ENCODE measurements around the gene DRGX.

Gene DRGX

GRCh38 chr10:49407552-49408137 lies 11.8 kb upstream of the DRGX start:
- peak; percentile 14 for DNase-seq (ENCODE audit: low read depth)
- peak; percentile 99 for TF ChIP-seq CTCF (conservative IDR thresholded peaks at IDR 0.05; ENCODE audit: low read depth, low read length)
- H3K4me3 ChIP-seq (ENCODE audit: low read length), result no peak overlapping the region

GRCh38 chr10:49407151-49407550 lies 11.3 kb upstream of the DRGX start:
- DNase-seq (ENCODE audit: low read depth), result no peak

GRCh38 chr10:49404321-49404878 lies 8.5 kb upstream of the DRGX start:
- DNase-seq (ENCODE audit: low read depth), result no peak
- no peak overlapping the region for H3K4me3 ChIP-seq (ENCODE audit: low read length)
- no peak for TF ChIP-seq CTCF (conservative IDR thresholded peaks at IDR 0.05; ENCODE audit: low read depth, low read length)

More at GRCh38 chr10:49407151-49407550, 11.3 kb upstream of the DRGX start:
- H3K4me3 ChIP-seq (ENCODE audit: low read length), result no peak overlapping the region
- no peak for TF ChIP-seq CTCF (conservative IDR thresholded peaks at IDR 0.05; ENCODE audit: low read depth, low read length)

- no peak for DNase-seq (ENCODE audit: low read depth)
- no peak overlapping the region for H3K4me3 ChIP-seq (ENCODE audit: low read length)
- no peak for TF ChIP-seq CTCF (conservative IDR thresholded peaks at IDR 0.05; ENCODE audit: low read depth, low read length)
Measured at GRCh38 chr10:49403363-49403762, 7.5 kb upstream of the DRGX start.

- no peak overlapping the region for H3K4me3 ChIP-seq (ENCODE audit: low read length)
- no peak for DNase-seq (ENCODE audit: low read depth)
- no peak for TF ChIP-seq CTCF (conservative IDR thresholded peaks at IDR 0.05; ENCODE audit: low read depth, low read length)
Measured at GRCh38 chr10:49400365-49400764, 4.5 kb upstream of the DRGX start.

GRCh38 chr10:49398986-49399385 lies 3.1 kb upstream of the DRGX start:
- TF ChIP-seq CTCF (conservative IDR thresholded peaks at IDR 0.05; ENCODE audit: low read depth, low read length), result no peak
- DNase-seq (ENCODE audit: low read depth), result no peak
- H3K4me3 ChIP-seq (ENCODE audit: low read length), result no peak overlapping the region
